WTC11 (cell line): Measurements from ENCODE around the gene UBE2N. TPM values are rescaled to one million over a fixed set of nuclear protein-coding genes. Genes with fewer than 3 reads are reported as not detected.

Source experiments
- E2F5 ChIP-seq: sonication (generic); formaldehyde crosslinking; IDR thresholded peaks from 2 replicates; pipeline ENCODE4 v1.8.1; 2022; ENCODE audit warnings: mild to moderate bottlenecking, moderate library complexity, missing genetic modification reagents
- ELF4 ChIP-seq: sonication (generic); formaldehyde crosslinking; IDR thresholded peaks from 2 replicates; pipeline ENCODE4 v1.8.1; 2022; ENCODE audit warnings: low read depth, mild to moderate bottlenecking, moderate library complexity, missing genetic modification reagents
- FOXK1 ChIP-seq: sonication (generic); formaldehyde crosslinking; IDR thresholded peaks from 2 replicates; pipeline ENCODE4 v1.8.0; 2022; ENCODE audit warnings: mild to moderate bottlenecking, moderate library complexity, missing genetic modification reagents
- FOXP4 ChIP-seq: sonication (generic); formaldehyde crosslinking; IDR thresholded peaks from 2 replicates; pipeline ENCODE4 v1.8.0; 2022; ENCODE audit warnings: mild to moderate bottlenecking, missing genetic modification reagents
- GRHL2 ChIP-seq: fragments of 250-450 bp; sonication (Bioruptor Pico); IDR thresholded peaks from 2 replicates; pipeline ENCODE4 v1.8.0; 2022; ENCODE audit warnings: mild to moderate bottlenecking, moderate library complexity; ENCODE audit not compliant: insufficient replicate concordance, severe bottlenecking
- GTF2I ChIP-seq: fragments of 250-450 bp; sonication (Bioruptor Pico); conservative IDR thresholded peaks from 2 replicates; pipeline ENCODE4 v1.4.0; 2021; ENCODE audit warnings: mild to moderate bottlenecking
- KAT7 ChIP-seq: sonication (generic); formaldehyde crosslinking; IDR thresholded peaks from 2 replicates; pipeline ENCODE4 v1.8.1; 2023; ENCODE audit warnings: missing genetic modification reagents, mild to moderate bottlenecking, borderline replicate concordance
- MAX ChIP-seq: sonication (generic); formaldehyde crosslinking; IDR thresholded peaks from 2 replicates; pipeline ENCODE4 v1.8.0; 2022; ENCODE audit warnings: mild to moderate bottlenecking, missing genetic modification reagents
- RELA ChIP-seq: sonication (generic); formaldehyde crosslinking; IDR thresholded peaks from 2 replicates; pipeline ENCODE4 v1.8.1; 2022; ENCODE audit warnings: missing genetic modification reagents, mild to moderate bottlenecking, borderline replicate concordance
- SP1 ChIP-seq: sonication (generic); formaldehyde crosslinking; conservative IDR thresholded peaks from 2 replicates; pipeline ENCODE4 v1.8.1; 2022; ENCODE audit warnings: missing genetic modification reagents
- STAT6 ChIP-seq: sonication (generic); formaldehyde crosslinking; conservative IDR thresholded peaks from 2 replicates; pipeline ENCODE4 v1.8.1; 2023; ENCODE audit warnings: mild to moderate bottlenecking, low read depth, missing genetic modification reagents, moderate library complexity
- TEAD1 ChIP-seq: sonication (generic); formaldehyde crosslinking; IDR thresholded peaks from 2 replicates; pipeline ENCODE4 v1.8.0; 2022; ENCODE audit warnings: mild to moderate bottlenecking, missing genetic modification reagents
- ZBTB21 ChIP-seq: sonication (generic); formaldehyde crosslinking; IDR thresholded peaks from 2 replicates; pipeline ENCODE4 v1.8.1; 2023; ENCODE audit warnings: mild to moderate bottlenecking, missing genetic modification reagents, borderline replicate concordance
- ZMAT4 ChIP-seq: fragments of 250-450 bp; sonication (Bioruptor Pico); IDR thresholded peaks from 2 replicates; pipeline ENCODE4 v1.9.0; 2021; ENCODE audit warnings: mild to moderate bottlenecking
- ZNF232 ChIP-seq: sonication (generic); formaldehyde crosslinking; IDR thresholded peaks from 2 replicates; pipeline ENCODE4 v1.8.0; 2022; ENCODE audit warnings: mild to moderate bottlenecking, missing genetic modification reagents
- ZNF263 ChIP-seq: sonication (generic); formaldehyde crosslinking; IDR thresholded peaks from 2 replicates; pipeline ENCODE4 v1.8.1; 2022; ENCODE audit warnings: low read depth, mild to moderate bottlenecking, moderate library complexity, missing genetic modification reagents
- ZNF512 ChIP-seq: sonication (generic); formaldehyde crosslinking; IDR thresholded peaks from 2 replicates; pipeline ENCODE4 v1.8.1; 2022; ENCODE audit warnings: missing genetic modification reagents, borderline replicate concordance
- total RNA-seq: library from RNA; stranded (reverse); gene quantifications from 3 replicates; pipeline ENCODE4 v1.2.3, GENCODE V29; 2021

The UBE2N gene
- total RNA-seq, 1 experiment from 2014 or later, result 195 TPM

GRCh38 chr12:93377252-93378195 lies 64.2 kb downstream of the UBE2N start, which contains the start of gene NUDT4 (continued):
- no peak for TF ChIP-seq E2F5 (CRISPR knock-in tag)
- TF ChIP-seq FOXP4 (CRISPR knock-in tag), result no peak
- no peak for TF ChIP-seq ZNF263
- TF ChIP-seq ZNF512, result no peak
- no peak for TF ChIP-seq TEAD1
- TF ChIP-seq ZMAT4 (CRISPR knock-in tag), result no peak
- no peak for TF ChIP-seq STAT6 (CRISPR knock-in tag)
- TF ChIP-seq MAX (CRISPR knock-in tag), result peak; percentile 61; the same call in 1 of the 2 replicates
- 0 out of 2 replicates have a peak, but pooled peaks have one; percentile 39 for TF ChIP-seq FOXK1 (CRISPR knock-in tag)
- TF ChIP-seq SP1 (CRISPR knock-in tag), result peak; percentile 59; the same call in 1 of the 2 replicates
- TF ChIP-seq ZBTB21 (CRISPR knock-in tag), result no peak
- no peak for TF ChIP-seq GTF2I (CRISPR knock-in tag)
- TF ChIP-seq ZNF232 (CRISPR knock-in tag), result 0 out of 2 replicates have a peak, but pooled peaks have one; percentile 53
- no peak for TF ChIP-seq KAT7 (CRISPR knock-in tag)
- no peak for TF ChIP-seq GRHL2 (CRISPR knock-in tag)
- TF ChIP-seq ELF4 (CRISPR knock-in tag), result no peak
- no peak for TF ChIP-seq RELA
